ENCODE measurements around the gene BEST3.

GRCh38 chr12:69694123-69694522, 5.0 kb downstream of the BEST3 start:
- TF ChIP-seq, protein P1, sequence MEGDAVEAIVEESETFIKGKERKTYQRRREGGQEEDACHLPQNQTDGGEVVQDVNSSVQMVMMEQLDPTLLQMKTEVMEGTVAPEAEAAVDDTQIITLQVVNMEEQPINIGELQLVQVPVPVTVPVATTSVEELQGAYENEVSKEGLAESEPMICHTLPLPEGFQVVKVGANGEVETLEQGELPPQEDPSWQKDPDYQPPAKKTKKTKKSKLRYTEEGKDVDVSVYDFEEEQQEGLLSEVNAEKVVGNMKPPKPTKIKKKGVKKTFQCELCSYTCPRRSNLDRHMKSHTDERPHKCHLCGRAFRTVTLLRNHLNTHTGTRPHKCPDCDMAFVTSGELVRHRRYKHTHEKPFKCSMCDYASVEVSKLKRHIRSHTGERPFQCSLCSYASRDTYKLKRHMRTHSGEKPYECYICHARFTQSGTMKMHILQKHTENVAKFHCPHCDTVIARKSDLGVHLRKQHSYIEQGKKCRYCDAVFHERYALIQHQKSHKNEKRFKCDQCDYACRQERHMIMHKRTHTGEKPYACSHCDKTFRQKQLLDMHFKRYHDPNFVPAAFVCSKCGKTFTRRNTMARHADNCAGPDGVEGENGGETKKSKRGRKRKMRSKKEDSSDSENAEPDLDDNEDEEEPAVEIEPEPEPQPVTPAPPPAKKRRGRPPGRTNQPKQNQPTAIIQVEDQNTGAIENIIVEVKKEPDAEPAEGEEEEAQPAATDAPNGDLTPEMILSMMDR (IDR thresholded peaks at IDR 0.05) = no peak
- TF ChIP-seq POLR2A (IDR thresholded peaks at IDR 0.05) = no peak

All from testis (tissue), 2 donors.